GM19455 (cell line): ENCODE results near the gene FSTL3.
"Not testable (repeated sequence)": the region's sequence is repeated elsewhere in the genome, so short reads cannot be mapped to it uniquely, and the experiment has no call there.

ENCODE experiments used
- ATAC-seq: cut with Tn5 transposase; IDR thresholded peaks from one replicate; pipeline ENCODE4 v1.9.1; 2021; ENCODE audit not compliant: unreplicated experiment

Gene FSTL3

GRCh38 chr19:681029-682019, 5.1 kb downstream of the FSTL3 start:
- ATAC-seq: no peak

GRCh38 chr19:682678-683320, 6.6 kb downstream of the FSTL3 start:
- no peak for ATAC-seq

GRCh38 chr19:685454-685931, 9.3 kb downstream of the FSTL3 start:
- ATAC-seq: no peak

GRCh38 chr19:686589-687297, 10.6 kb downstream of the FSTL3 start:
- no peak for ATAC-seq

GRCh38 chr19:687569-688166, 11.5 kb downstream of the FSTL3 start:
- no peak for ATAC-seq

- ATAC-seq: no peak
Observed at GRCh38 chr19:688214-688613, 12.0 kb downstream of the FSTL3 start.

GRCh38 chr19:688992-689391, 12.8 kb downstream of the FSTL3 start:
- no peak for ATAC-seq

- no peak for ATAC-seq
Observed at GRCh38 chr19:690203-690602, 14.0 kb downstream of the FSTL3 start.

GRCh38 chr19:694481-695351, 18.5 kb downstream of the FSTL3 start:
- no peak for ATAC-seq

GRCh38 chr19:695352-695949, 19.3 kb downstream of the FSTL3 start, which contains the start of gene PRSS57:
Gene PRSS57, minus strand, starts transcription at chr19:695452. Its CDS starts 22 bp downstream, at chr19:695430.
- ATAC-seq: no peak

- ATAC-seq: not testable (repeated sequence)
Observed at GRCh38 chr19:698529-698928, 22.3 kb downstream of the FSTL3 start.

- ATAC-seq: not testable (repeated sequence)
Observed at GRCh38 chr19:699885-700284, 23.7 kb downstream of the FSTL3 start.

GRCh38 chr19:702847-703246, 26.7 kb downstream of the FSTL3 start:
- not testable (repeated sequence) for ATAC-seq

- ATAC-seq: no peak
Observed at GRCh38 chr19:703329-703650, 27.1 kb downstream of the FSTL3 start.

- ATAC-seq: no peak
Observed at GRCh38 chr19:703651-704446, 27.7 kb downstream of the FSTL3 start.

GRCh38 chr19:704447-704741, 28.2 kb downstream of the FSTL3 start:
- ATAC-seq: no peak

GRCh38 chr19:708154-709143, 32.3 kb downstream of the FSTL3 start, which contains the start of gene PALM:
Gene PALM, plus strand, starts transcription at chr19:708935. Its CDS starts 212 bp downstream, at chr19:709147.
- ATAC-seq: no peak
